ENCODE results near the gene GATA5.
"Not testable (repeated sequence)": the region's sequence is repeated elsewhere in the genome, so short reads cannot be mapped to it uniquely, and the experiment has no call there.

Gene GATA5

GRCh38 chr20:62505337-62506045 lies 29.7 kb upstream of the GATA5 start:
- DNase-seq (ENCODE audit: low read depth in 2 of 2, low spot score in 1 of 2): no peak

- no peak for DNase-seq (ENCODE audit: low read depth in 2 of 2, low spot score in 1 of 2)
Measured at GRCh38 chr20:62504323-62504722, 28.5 kb upstream of the GATA5 start.

GRCh38 chr20:62503401-62504178 lies 27.8 kb upstream of the GATA5 start:
- DNase-seq (ENCODE audit: low read depth in 2 of 2, low spot score in 1 of 2): no peak

GRCh38 chr20:62502496-62503095 lies 26.8 kb upstream of the GATA5 start:
- DNase-seq (ENCODE audit: low read depth in 2 of 2, low spot score in 1 of 2): no peak

GRCh38 chr20:62501801-62502495 lies 26.2 kb upstream of the GATA5 start:
- peak in 1 of 2 donors; percentile 17 for DNase-seq (ENCODE audit: low read depth in 2 of 2, low spot score in 1 of 2)

- DNase-seq (ENCODE audit: low read depth in 2 of 2, low spot score in 1 of 2): peak; percentile 69 to 70
Measured at GRCh38 chr20:62500237-62500864, 24.6 kb upstream of the GATA5 start.

GRCh38 chr20:62499758-62500236 lies 24.0 kb upstream of the GATA5 start:
- DNase-seq (ENCODE audit: low read depth in 2 of 2, low spot score in 1 of 2): no peak

GRCh38 chr20:62498874-62499273 lies 23.1 kb upstream of the GATA5 start:
- no peak for DNase-seq (ENCODE audit: low read depth in 2 of 2, low spot score in 1 of 2)

GRCh38 chr20:62496568-62497218 lies 20.9 kb upstream of the GATA5 start:
- no peak for DNase-seq (ENCODE audit: low read depth in 2 of 2, low spot score in 1 of 2)

GRCh38 chr20:62495749-62496567 lies 20.2 kb upstream of the GATA5 start:
- DNase-seq (ENCODE audit: low read depth in 2 of 2, low spot score in 1 of 2): no peak

- DNase-seq (ENCODE audit: low read depth in 2 of 2, low spot score in 1 of 2): no peak
Measured at GRCh38 chr20:62494980-62495748, 19.4 kb upstream of the GATA5 start.

GRCh38 chr20:62494537-62494936 lies 18.7 kb upstream of the GATA5 start:
- DNase-seq (ENCODE audit: low read depth in 2 of 2, low spot score in 1 of 2): no peak

GRCh38 chr20:62493886-62494285 lies 18.1 kb upstream of the GATA5 start:
- DNase-seq (ENCODE audit: low read depth in 2 of 2, low spot score in 1 of 2): no peak

GRCh38 chr20:62493253-62493885 lies 17.6 kb upstream of the GATA5 start:
- DNase-seq (ENCODE audit: low read depth in 2 of 2, low spot score in 1 of 2): no peak

GRCh38 chr20:62492711-62493110 lies 16.9 kb upstream of the GATA5 start:
- DNase-seq (ENCODE audit: low read depth in 2 of 2, low spot score in 1 of 2): no peak

- not testable (repeated sequence) for DNase-seq (ENCODE audit: low read depth in 2 of 2, low spot score in 1 of 2)
Measured at GRCh38 chr20:62490783-62491182, 15.0 kb upstream of the GATA5 start.

- DNase-seq (ENCODE audit: low read depth in 2 of 2, low spot score in 1 of 2): no peak
Measured at GRCh38 chr20:62489932-62490263, 14.1 kb upstream of the GATA5 start.

- no peak for DNase-seq (ENCODE audit: low read depth in 2 of 2, low spot score in 1 of 2)
Measured at GRCh38 chr20:62489186-62489931, 13.6 kb upstream of the GATA5 start.
